Neural progenitor cell (in vitro differentiated cells): ENCODE measurements around the gene OTULIN. TPM values are rescaled to one million over a fixed set of nuclear protein-coding genes. Genes with fewer than 3 reads are reported as not detected.
A peak's percentile ranks its signal among the peaks of the same experiment; 100 is the strongest.

Source experiments
- DNase-seq: peaks from one replicate; pipeline ENCODE4 v3.0.0-alpha.2; 2016; ENCODE audit warnings: low spot score
- H2AFZ ChIP-seq: fragments of 200-600 bp; sonication (generic); replicated peaks from 2 replicates; pipeline ENCODE4 v1.6.1; 2016; ENCODE audit warnings: antibody characterized with exemption
- H3F3A ChIP-seq: fragments of 200-600 bp; sonication (generic); 2 replicates; pipeline ENCODE4 v1.6.1; 2016; ENCODE audit warnings: antibody characterized with exemption, low read depth
- H3K27ac ChIP-seq: fragments of 200-600 bp; sonication (generic); 2 replicates; pipeline ENCODE4 v1.5.1; 2016; ENCODE audit warnings: mild to moderate bottlenecking
- H3K27me3 ChIP-seq: fragments of 200-600 bp; sonication (generic); 2 replicates; pipeline ENCODE4 v1.6.1; 2016; ENCODE audit warnings: mild to moderate bottlenecking, moderate library complexity
- H3K36me3 ChIP-seq: fragments of 200-600 bp; sonication (generic); 2 replicates; pipeline ENCODE4 v1.5.1; 2016
- H3K4me1 ChIP-seq: fragments of 200-600 bp; sonication (generic); 2 replicates; pipeline ENCODE4 v1.6.1; 2016; ENCODE audit warnings: mixed run types
- H3K4me2 ChIP-seq: fragments of 200-600 bp; sonication (generic); 2 replicates; pipeline ENCODE4 v1.6.1; 2016
- H3K4me3 ChIP-seq: fragments of 200-600 bp; sonication (generic); 2 replicates; pipeline ENCODE4 v1.5.1; 2016
- H3K79me2 ChIP-seq: fragments of 200-600 bp; sonication (generic); 2 replicates; pipeline ENCODE4 v1.6.1; 2016; ENCODE audit warnings: low read depth
- H3K9ac ChIP-seq: fragments of 200-600 bp; sonication (generic); 2 replicates; pipeline ENCODE4 v1.6.1; 2016
- H3K9me3 ChIP-seq: fragments of 200-600 bp; sonication (generic); 2 replicates; pipeline ENCODE4 v1.5.1; 2016; ENCODE audit warnings: low read depth
- H4K20me1 ChIP-seq: fragments of 200-600 bp; sonication (generic); 2 replicates; pipeline ENCODE4 v1.6.1; 2016; ENCODE audit warnings: low read depth
- H3K27ac Mint-ChIP-seq: 3 replicates; pipeline ENCODE4 v1.8.0; 2021; ENCODE audit warnings: mixed read lengths
- H3K27me3 Mint-ChIP-seq: 2 replicates; pipeline ENCODE4 v1.8.0; 2022; ENCODE audit warnings: low read depth, mild to moderate bottlenecking, inconsistent platforms, moderate library complexity, mixed read lengths; ENCODE audit not compliant: insufficient read depth
- H3K36me3 Mint-ChIP-seq: 3 replicates; pipeline ENCODE4 v1.8.0; 2021; ENCODE audit warnings: mixed read lengths
- H3K4me1 Mint-ChIP-seq: 3 replicates; pipeline ENCODE4 v1.8.0; 2021; ENCODE audit warnings: mixed read lengths
- H3K4me3 Mint-ChIP-seq: 3 replicates; pipeline ENCODE4 v1.8.0; 2021; ENCODE audit warnings: mild to moderate bottlenecking, moderate library complexity, mixed read lengths
- H3K9me3 Mint-ChIP-seq: 3 replicates; pipeline ENCODE4 v1.8.0; 2020; ENCODE audit warnings: mixed read lengths
- CTCF ChIP-seq: fragments of 200-600 bp; sonication (generic); IDR thresholded peaks from 2 replicates; pipeline ENCODE4 v1.5.1; 2017; ENCODE audit warnings: antibody characterized with exemption, mild to moderate bottlenecking
- EZH2 ChIP-seq: fragments of 200-600 bp; sonication (generic); IDR thresholded peaks from 2 replicates; pipeline ENCODE4 v1.6.1; 2017; ENCODE audit warnings: antibody characterized with exemption, mild to moderate bottlenecking, moderate library complexity
- EZH2phosphoT487 ChIP-seq: fragments of 200-600 bp; sonication (generic); IDR thresholded peaks from 2 replicates; pipeline ENCODE4 v1.6.1; 2017; ENCODE audit warnings: antibody characterized with exemption
- total RNA-seq: library from RNA; depleted of rRNA; stranded (reverse); fragments of >200 nt; gene quantifications from 2 replicates; pipeline ENCODE4 v1.2.3, GENCODE V29; 2015; ENCODE audit warnings: low replicate concordance

Gene OTULIN
- 23.1 and 32.9 TPM in 2 replicates for total RNA-seq

DNA sequence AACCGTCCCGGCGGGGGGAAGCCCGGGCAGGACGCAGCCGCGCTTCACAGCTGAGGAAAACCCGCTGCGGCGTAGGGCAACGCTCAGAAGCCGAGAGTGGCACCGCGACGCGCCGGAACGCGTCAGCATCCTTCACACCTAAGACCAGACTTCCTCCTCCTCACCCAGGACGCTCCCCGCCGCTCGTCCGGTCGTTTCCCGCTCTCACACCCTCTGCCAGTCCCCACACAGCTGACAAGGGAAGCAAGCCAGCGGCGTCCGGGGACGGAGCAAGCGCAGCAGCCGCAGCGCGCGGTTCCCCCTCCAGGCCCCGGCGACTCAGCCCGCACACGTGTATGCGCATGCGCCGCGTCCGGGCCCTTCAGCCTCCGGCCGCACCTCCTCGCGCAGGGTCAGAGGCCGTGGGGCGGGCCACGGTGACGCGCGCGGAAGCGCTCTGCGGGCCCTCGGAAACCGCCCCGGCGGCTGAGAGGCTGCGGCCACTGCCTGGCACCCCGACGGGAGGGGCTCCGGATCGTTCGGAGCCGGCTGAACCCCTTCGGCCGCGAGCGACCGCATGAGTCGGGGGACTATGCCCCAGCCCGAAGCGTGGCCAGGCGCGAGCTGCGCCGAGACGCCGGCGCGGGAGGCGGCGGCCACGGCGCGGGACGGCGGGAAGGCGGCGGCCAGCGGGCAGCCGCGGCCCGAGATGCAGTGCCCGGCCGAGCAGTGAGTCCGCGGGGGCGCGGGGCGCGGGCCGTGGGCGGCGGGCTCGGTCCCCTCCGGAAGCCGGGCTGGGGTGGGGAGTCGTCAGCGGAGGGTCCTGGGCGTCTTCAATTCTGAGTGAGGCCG, at the start of gene OTULIN:
Gene OTULIN, plus strand, starts transcription at position 449 of the 831 bp plus-strand sequence. Its CDS starts 108 bp downstream, at position 557.
- peak within 1 kb of the TSS; percentile 89 for H3K4me2 ChIP-seq
- Mint-ChIP-seq H3K4me3 (peak within 1 kb of the TSS; percentile 97), H3K27ac (peak within 1 kb of the TSS; percentile 57), H3K36me3 (peaks cover 16% of the 10 kb centered on the region), H3K4me1 (peaks cover 32% of the 10 kb centered on the region), H3K27me3 (peaks cover 4% of the 10 kb centered on the region), H3K9me3 (no peaks in the 10 kb centered on the region)
- H3F3A ChIP-seq = peaks cover 8% of the 10 kb centered on the region
- peaks cover 16% of the 10 kb centered on the region for H3K27me3 ChIP-seq
- H3K4me1 ChIP-seq = peaks cover 14% of the 10 kb centered on the region
- peak; percentile 95 for DNase-seq
- no peaks in the 10 kb centered on the region for H3K9me3 ChIP-seq
- H4K20me1 ChIP-seq = peaks cover 36% of the 10 kb centered on the region
- H2AFZ ChIP-seq = peak within 1 kb of the TSS; percentile 80
- TF ChIP-seq CTCF = no peak
- no peak for TF ChIP-seq EZH2phosphoT487
- TF ChIP-seq EZH2 = peak; percentile 11
- peak within 1 kb of the TSS; percentile 75 for H3K4me3 ChIP-seq
- H3K79me2 ChIP-seq = peaks cover 55% of the 10 kb centered on the region
- no peak within 1 kb of the TSS for H3K27ac ChIP-seq
- no peaks in the 10 kb centered on the region for H3K36me3 ChIP-seq
- peak within 1 kb of the TSS; percentile 35 for H3K9ac ChIP-seq

DNA sequence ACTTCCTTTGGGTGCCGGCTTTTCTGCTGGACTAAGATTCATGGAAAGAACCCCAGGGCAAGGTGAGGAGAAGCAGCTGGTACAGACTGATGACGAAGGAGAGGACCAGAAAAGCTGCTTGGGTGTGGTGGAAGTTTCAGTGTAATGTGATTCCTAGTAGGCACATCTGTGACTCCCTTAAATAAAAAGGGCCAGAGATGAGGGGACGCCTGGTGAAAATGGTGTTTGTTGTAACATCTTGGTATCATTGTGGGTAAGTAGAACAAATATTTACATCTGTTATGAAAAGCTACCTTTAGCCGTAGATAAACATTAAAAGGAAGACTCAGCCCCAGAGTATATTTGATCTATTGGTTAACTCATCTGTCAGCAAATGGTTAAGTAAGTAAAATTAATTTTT, 49.2 kb upstream of the OTULIN start:
- TF ChIP-seq CTCF (no peak), EZH2 (no peak), EZH2phosphoT487 (no peak)
- Mint-ChIP-seq H3K36me3 (peaks cover 6% of the 10 kb centered on the region), H3K27ac (no peak overlapping the region), H3K27me3 (peaks cover 3% of the 10 kb centered on the region), H3K4me1 (no peaks in the 10 kb centered on the region), H3K9me3 (no peaks in the 10 kb centered on the region), H3K4me3 (no peak overlapping the region)
- Histone ChIP-seq H3K36me3 (no peaks in the 10 kb centered on the region), H2AFZ (no peak overlapping the region), H3F3A (no peaks in the 10 kb centered on the region), H3K27ac (no peak overlapping the region), H3K9ac (no peak overlapping the region), H3K4me1 (no peaks in the 10 kb centered on the region), H4K20me1 (no peaks in the 10 kb centered on the region), H3K79me2 (no peaks in the 10 kb centered on the region), H3K4me3 (no peak overlapping the region), H3K9me3 (no peaks in the 10 kb centered on the region), H3K27me3 (no peaks in the 10 kb centered on the region), H3K4me2 (no peak overlapping the region)
- no peak for DNase-seq

GRCh38 chr5:14617441-14617840, 47.1 kb upstream of the OTULIN start:
- H3K27me3 Mint-ChIP-seq = peaks cover 3% of the 10 kb centered on the region

More at GRCh38 chr5:14617441-14617840, 47.1 kb upstream of the OTULIN start:
- Histone ChIP-seq H3K79me2 (no peaks in the 10 kb centered on the region), H3K4me3 (no peak overlapping the region), H3K4me1 (no peaks in the 10 kb centered on the region), H3K9ac (no peak overlapping the region), H3K27ac (no peak overlapping the region), H3K27me3 (no peaks in the 10 kb centered on the region), H3K36me3 (no peaks in the 10 kb centered on the region), H3K9me3 (no peaks in the 10 kb centered on the region), H3F3A (no peaks in the 10 kb centered on the region), H2AFZ (no peak overlapping the region), H3K4me2 (no peak overlapping the region), H4K20me1 (no peaks in the 10 kb centered on the region)
- H3K4me3 Mint-ChIP-seq = no peak overlapping the region
- no peaks in the 10 kb centered on the region for H3K4me1 Mint-ChIP-seq
- H3K9me3 Mint-ChIP-seq = no peaks in the 10 kb centered on the region
- no peak for TF ChIP-seq EZH2phosphoT487
- no peak for TF ChIP-seq CTCF
- TF ChIP-seq EZH2 = no peak
- H3K36me3 Mint-ChIP-seq = peaks cover 7% of the 10 kb centered on the region
- DNase-seq = no peak
- no peak overlapping the region for H3K27ac Mint-ChIP-seq
